AG04450 (cell line): ENCODE measurements around the gene TAB2. TPM values are rescaled to one million over a fixed set of nuclear protein-coding genes. Genes with fewer than 3 reads are reported as not detected.

Experiments used
- CTCF ChIA-PET: fragments of 300-600, 350-600 bp; formaldehyde crosslinking; extraction: SDS; loops from one replicate; lab custom pipeline; 2022; ENCODE audit warnings: antibody characterized with exemption, inconsistent platforms; lab: Charles Lee
- POLR2A ChIA-PET: fragments of 350-600 bp; formaldehyde crosslinking; extraction: SDS; loops from one replicate; lab custom pipeline; 2021; ENCODE audit warnings: antibody characterized with exemption, inconsistent platforms; lab: Yijun Ruan, JAX
- DNase-seq: peaks from one replicate; pipeline ENCODE4 v3.0.0-alpha.2; 2011; ENCODE audit warnings: low read depth, low spot score
- H3K27ac ChIP-seq: one replicate; pipeline ENCODE4 v1.5.1; 2012; ENCODE audit warnings: low read depth, low read length, control low read depth
- H3K27me3 ChIP-seq: one replicate; pipeline ENCODE4 v1.6.0; 2012; ENCODE audit warnings: low read length; ENCODE audit not compliant: control insufficient read depth, insufficient read depth
- H3K4me3 ChIP-seq: 2 replicates; pipeline ENCODE4 v1.5.1; 2011; ENCODE audit warnings: mild to moderate bottlenecking, low read depth, low read length, control low read depth
- H3K9me3 ChIP-seq: 2 replicates; pipeline ENCODE4 v1.5.1; 2012; ENCODE audit warnings: low read length; ENCODE audit not compliant: control insufficient read depth, insufficient read depth
- polyA plus RNA-seq: library from polyadenylated mRNA; depleted of rRNA; stranded (reverse); fragments of >200 nt; gene quantifications from 2 replicates; pipeline ENCODE4 v1.2.3, GENCODE V29; 2011
- TF ChIP-seq, protein P1 (sequence below): IDR thresholded peaks from 2 replicates; pipeline ENCODE4 v1.5.1; 2011; ENCODE audit warnings: low read depth, low read length, control low read depth, inconsistent platforms

TAB2 gene
- polyA plus RNA-seq, 1 experiment = 61.1 TPM

- DNase-seq = no peak
- Histone ChIP-seq H3K9me3 (no peaks in the 10 kb centered on the region; the same call in 1 of the 2 replicates), H3K4me3 (no peak overlapping the region; the same call in 1 of the 2 replicates), H3K27me3 (no peaks in the 10 kb centered on the region), H3K27ac (no peak overlapping the region)
- POLR2A ChIA-PET = no interaction called here
- TF ChIP-seq, protein P1, sequence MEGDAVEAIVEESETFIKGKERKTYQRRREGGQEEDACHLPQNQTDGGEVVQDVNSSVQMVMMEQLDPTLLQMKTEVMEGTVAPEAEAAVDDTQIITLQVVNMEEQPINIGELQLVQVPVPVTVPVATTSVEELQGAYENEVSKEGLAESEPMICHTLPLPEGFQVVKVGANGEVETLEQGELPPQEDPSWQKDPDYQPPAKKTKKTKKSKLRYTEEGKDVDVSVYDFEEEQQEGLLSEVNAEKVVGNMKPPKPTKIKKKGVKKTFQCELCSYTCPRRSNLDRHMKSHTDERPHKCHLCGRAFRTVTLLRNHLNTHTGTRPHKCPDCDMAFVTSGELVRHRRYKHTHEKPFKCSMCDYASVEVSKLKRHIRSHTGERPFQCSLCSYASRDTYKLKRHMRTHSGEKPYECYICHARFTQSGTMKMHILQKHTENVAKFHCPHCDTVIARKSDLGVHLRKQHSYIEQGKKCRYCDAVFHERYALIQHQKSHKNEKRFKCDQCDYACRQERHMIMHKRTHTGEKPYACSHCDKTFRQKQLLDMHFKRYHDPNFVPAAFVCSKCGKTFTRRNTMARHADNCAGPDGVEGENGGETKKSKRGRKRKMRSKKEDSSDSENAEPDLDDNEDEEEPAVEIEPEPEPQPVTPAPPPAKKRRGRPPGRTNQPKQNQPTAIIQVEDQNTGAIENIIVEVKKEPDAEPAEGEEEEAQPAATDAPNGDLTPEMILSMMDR = no peak
- CTCF ChIA-PET = interaction anchor here (1.3 kb wide), 1 partner anchor 18 kb away, joined by 3 read pairs; no protein-coding TSS in a partner anchor
Measured at GRCh38 chr6:149449831-149450678, 132.5 kb downstream of the TAB2 start.

- CTCF ChIA-PET = no interaction called here
- peak overlapping the region; percentile 38; the same call in 1 of the 2 replicates for H3K4me3 ChIP-seq
- TF ChIP-seq, protein P1 = no peak
- H3K9me3 ChIP-seq = no peaks in the 10 kb centered on the region; the same call in 1 of the 2 replicates
- POLR2A ChIA-PET = no interaction called here
- no peaks in the 10 kb centered on the region for H3K27me3 ChIP-seq
- DNase-seq = no peak
- H3K27ac ChIP-seq = no peak overlapping the region
Measured at GRCh38 chr6:149450679-149451375, 133.3 kb downstream of the TAB2 start.

DNA sequence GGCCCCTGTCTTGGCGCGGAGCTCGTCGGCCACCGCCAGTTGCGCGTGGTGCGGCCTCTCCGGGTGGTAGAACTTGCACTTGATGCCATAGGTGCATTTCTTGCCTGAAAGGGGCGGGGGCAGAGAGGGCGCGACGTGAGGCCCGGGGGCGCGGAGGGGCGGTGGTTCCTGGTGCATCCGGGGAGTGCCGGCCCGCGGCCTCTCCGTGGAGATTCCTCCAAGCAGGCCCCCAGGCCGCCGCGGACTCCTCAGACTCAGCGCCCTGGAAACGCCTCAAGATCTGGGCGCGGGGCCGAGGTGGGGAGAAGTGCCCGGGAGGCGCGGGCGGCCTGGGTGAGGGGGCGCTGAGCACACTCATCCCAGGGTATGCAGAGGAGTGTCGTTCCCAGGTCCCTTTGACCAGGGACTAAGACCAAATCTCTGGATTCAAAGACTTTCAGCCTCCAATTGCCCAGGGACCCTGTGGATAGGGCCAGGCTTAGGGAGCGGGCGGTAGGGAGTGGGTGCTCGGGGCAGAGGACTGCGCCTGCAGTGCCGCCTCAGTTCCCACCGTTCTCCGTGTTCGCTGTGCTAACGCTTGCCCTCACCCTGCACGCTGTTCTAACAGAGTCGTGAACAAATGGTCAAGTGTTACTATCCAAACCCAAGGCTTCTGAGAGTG is 134.0 kb downstream of the TAB2 start:
- Histone ChIP-seq H3K4me3 (no peak overlapping the region; the same call in 1 of the 2 replicates), H3K9me3 (no peaks in the 10 kb centered on the region; the same call in 1 of the 2 replicates), H3K27me3 (no peaks in the 10 kb centered on the region), H3K27ac (no peak overlapping the region)
- CTCF ChIA-PET = no interaction called here
- POLR2A ChIA-PET = no interaction called here
- no peak for DNase-seq
- TF ChIP-seq, protein P1 = no peak

DNA sequence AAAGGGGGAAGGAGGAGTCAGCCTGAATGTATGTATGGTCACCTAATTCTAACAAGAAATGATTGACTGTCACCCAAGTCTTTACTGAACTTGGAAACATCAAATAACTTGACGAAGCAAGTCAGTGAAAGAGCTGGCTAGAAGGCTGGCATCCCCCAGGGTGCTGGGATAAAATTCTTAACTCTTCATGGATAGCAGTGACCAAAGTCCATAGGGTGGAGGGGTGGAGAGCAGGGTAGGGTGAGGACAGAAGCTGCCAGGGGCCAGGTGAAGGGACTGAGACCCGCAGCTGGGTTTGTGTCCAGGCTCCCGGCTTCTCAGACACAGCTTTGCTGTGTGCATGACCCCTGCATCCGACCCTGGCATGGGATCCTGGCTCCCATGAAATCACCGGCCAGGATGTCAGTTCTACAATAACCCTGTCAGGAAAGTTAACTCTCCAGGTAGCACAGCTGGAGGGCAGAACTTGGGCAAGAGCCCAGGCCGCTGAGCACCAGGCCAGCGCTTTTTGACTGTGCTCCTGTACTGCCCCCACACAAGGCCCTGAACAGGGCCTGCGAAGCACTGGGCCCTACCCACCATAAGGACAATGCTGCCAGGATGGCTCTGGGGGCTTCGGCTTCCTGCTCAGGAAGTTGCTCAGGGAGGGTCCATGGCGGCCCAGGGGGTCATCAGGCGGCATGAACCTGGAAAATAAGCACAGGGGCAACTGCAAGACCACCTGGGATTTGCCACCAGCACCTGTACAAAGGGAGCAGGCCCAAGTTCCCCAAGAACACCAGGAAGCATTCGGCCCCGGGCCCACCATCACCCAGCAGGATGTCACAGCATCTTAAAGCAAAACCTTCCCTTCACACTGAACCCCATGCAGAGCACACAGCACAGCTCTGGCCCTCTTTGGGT is 134.8 kb downstream of the TAB2 start:
- Histone ChIP-seq H3K9me3 (no peaks in the 10 kb centered on the region; the same call in 1 of the 2 replicates), H3K27ac (no peak overlapping the region), H3K27me3 (no peaks in the 10 kb centered on the region), H3K4me3 (no peak overlapping the region)
- DNase-seq = no peak
- TF ChIP-seq, protein P1 = no peak
- CTCF ChIA-PET = interaction anchor here (0.6 to 2.7 kb wide), 3 partner anchors 65 to 421 kb away, joined by 3 to 9 read pairs (median 4); no protein-coding TSS in a partner anchor
- POLR2A ChIA-PET = no interaction called here
